Heart left ventricle (tissue), 16 donors: ENCODE results near the gene CLDN14. TPM values are rescaled to one million over a fixed set of nuclear protein-coding genes. Genes with fewer than 3 reads are reported as not detected.
A peak's percentile ranks its signal among the peaks of the same experiment; 100 is the strongest.

ENCODE experiments used
- ATAC-seq, 4 donors: fragments of 200-7000 bp; cut with Tn5 transposase; one replicate each; pipeline ENCODE4 v1.9.1; 2020 to 2022; ENCODE audit warnings: moderate library complexity in 4 of 4, mild to moderate bottlenecking in 3 of 4, moderate number of reproducible peaks in 1 of 4
- DNase-seq, 5 donors: peaks; one replicate each; pipeline ENCODE4 v3.0.0-alpha.2; 2020
- H3K27ac ChIP-seq, 12 donors: fragments of 200-600 bp; sonication (generic) in 4 of 12; one replicate each; pipeline versions ENCODE4 v1.5.0 to v1.8.0; 2016 to 2022; ENCODE audit warnings: mild to moderate bottlenecking in 2 of 12
- H3K27me3 ChIP-seq, 9 donors: fragments of 200-600 bp; sonication (generic) in 2 of 9; one replicate each; pipeline versions ENCODE4 v1.5.1 to v1.8.0; 2016 to 2022; ENCODE audit warnings: mild to moderate bottlenecking in 3 of 9
- H3K36me3 ChIP-seq, 9 donors: fragments of 200-600 bp; sonication (generic) in 2 of 9; one replicate each; pipeline versions ENCODE4 v1.5.0 to v1.8.0; 2018 to 2022; ENCODE audit warnings: mild to moderate bottlenecking in 2 of 9
- H3K4me1 ChIP-seq, 12 donors: fragments of 200-600 bp; sonication (generic) in 4 of 12; one replicate each; pipeline versions ENCODE4 v1.5.0 to v1.8.0; 2016 to 2022; ENCODE audit warnings: mild to moderate bottlenecking in 3 of 12
- H3K4me3 ChIP-seq, 12 donors: fragments of 200-600 bp; sonication (generic) in 4 of 12; one replicate each; pipeline versions ENCODE4 v1.5.0 to v1.8.0; 2017 to 2022; ENCODE audit warnings: mild to moderate bottlenecking in 9 of 12, moderate library complexity in 4 of 12
- H3K9me3 ChIP-seq, 12 donors: fragments of 200-600 bp; sonication (generic) in 4 of 12; one replicate each; pipeline versions ENCODE4 v1.5.0 to v1.8.0; 2016 to 2022; ENCODE audit warnings: mild to moderate bottlenecking in 1 of 12
- POLR2A ChIP-seq, 2 donors: fragments of 450-650 bp; IDR thresholded peaks; one replicate each; pipeline ENCODE4 v1.6.1; 2017; ENCODE audit warnings: antibody characterized with exemption in 2 of 2, mild to moderate bottlenecking in 2 of 2, moderate library complexity in 2 of 2
- WGBS, 4 donors: extraction: QIAGEN DNeasy Blood & Tissue Kit in 2 of 4; methylation state at CpG; one replicate each; pipeline versions ENCODE4 v1.1.5 to v1.1.7; 2013 to 2018; 5-methylcytosine and 5-hydroxymethylcytosine counted together
- intact Hi-C, 10 donors: fragments of 100-400 bp; cut with DNase I; formaldehyde crosslinking; loops; one replicate each; pipeline versions ENCODE4 v1.11.1 to v1.14.2; 2022
- polyA plus RNA-seq, 2 donors: library from polyadenylated mRNA; stranded (reverse); fragments of 200-250 nt; gene quantifications; one replicate each; pipeline ENCODE4 v1.2.3, GENCODE V29; 2013
- total RNA-seq, 9 donors: library from RNA; depleted of rRNA in 2 of 9; stranded (reverse); fragments of >200 nt in 2 of 9; fragmentation: NEBNext Ultra II Directional in 3 of 9; extraction: Animal tissue kit (Norgen Biotek cat#: 25700) in 3 of 9; gene quantifications; one replicate each; pipeline versions ENCODE4 v1.1.0 to v1.2.4, GENCODE V29; 2016 to 2023
- TF ChIP-seq, protein P1 (sequence below), 12 donors: fragments of 200-600 bp; sonication (generic) in 4 of 12; IDR thresholded peaks; one replicate each; pipeline versions ENCODE4 v1.5.0 to v1.8.0; 2018 to 2022; ENCODE audit warnings: antibody characterized with exemption in 12 of 12, mild to moderate bottlenecking in 5 of 12
- donor health status: ischemic (EF 13 %, LVEDD 7.1; RV severe dilation, severe dysfunction).
- donor health status: healthy with polysubstance abuse.
- donor health status: DM: no; HTN: yes; CAD: no.
- donor health status: DM: no; HTN: no; CAD: no.
- donor health status: ischemic (EF 25% LVEDD 6.9; RV normal size, moderate dysfunction).
- donor health status: ischemic (EF 25% LVEDD 5.7; RV mildly dilated, moderate dysfunction).
- donor health status: healthy.
- donor health status: DM: yes; HTN: yes; CAD: no.
- donor health status: ischemic (EF 35%, LVEDD 5.7; RV mildly dilated, moderate dysfunction).
- donor health status: nonischemic (EF 11% LVEDD 7.7; RV severe dilation, severe dysfunction).
- donor health status: DM: yes; HTN: yes; CAD: no.
- donor health status: PGD.
- donor health status: ischemic (EF 29% LVEDD 5.4; RV normal size, mild dysfunction).
- donor health status: nonischemic (EF 23%, LVEDD 6.1; RV moderate dilation, normal function).

Gene CLDN14
- total and polyA plus RNA-seq, 11 donors: not detected

GRCh38 chr21:36461277-36461917, 18.5 kb downstream of the CLDN14 start:
- H3K36me3 ChIP-seq: no peaks in the 10 kb centered on the region
- no peak overlapping the region for H3K27ac ChIP-seq
- peaks cover 0 to 16% (median 0%) of the 10 kb centered on the region in 12 donors for H3K4me1 ChIP-seq
- intact Hi-C loops: loop anchor here in 1 of 10 donors (5.0 kb wide), 1 partner anchor 51 kb away; no protein-coding TSS in a partner anchor
- no peaks in the 10 kb centered on the region for H3K9me3 ChIP-seq
- ATAC-seq (no peak), DNase-seq (no peak)
- TF ChIP-seq, protein P1, sequence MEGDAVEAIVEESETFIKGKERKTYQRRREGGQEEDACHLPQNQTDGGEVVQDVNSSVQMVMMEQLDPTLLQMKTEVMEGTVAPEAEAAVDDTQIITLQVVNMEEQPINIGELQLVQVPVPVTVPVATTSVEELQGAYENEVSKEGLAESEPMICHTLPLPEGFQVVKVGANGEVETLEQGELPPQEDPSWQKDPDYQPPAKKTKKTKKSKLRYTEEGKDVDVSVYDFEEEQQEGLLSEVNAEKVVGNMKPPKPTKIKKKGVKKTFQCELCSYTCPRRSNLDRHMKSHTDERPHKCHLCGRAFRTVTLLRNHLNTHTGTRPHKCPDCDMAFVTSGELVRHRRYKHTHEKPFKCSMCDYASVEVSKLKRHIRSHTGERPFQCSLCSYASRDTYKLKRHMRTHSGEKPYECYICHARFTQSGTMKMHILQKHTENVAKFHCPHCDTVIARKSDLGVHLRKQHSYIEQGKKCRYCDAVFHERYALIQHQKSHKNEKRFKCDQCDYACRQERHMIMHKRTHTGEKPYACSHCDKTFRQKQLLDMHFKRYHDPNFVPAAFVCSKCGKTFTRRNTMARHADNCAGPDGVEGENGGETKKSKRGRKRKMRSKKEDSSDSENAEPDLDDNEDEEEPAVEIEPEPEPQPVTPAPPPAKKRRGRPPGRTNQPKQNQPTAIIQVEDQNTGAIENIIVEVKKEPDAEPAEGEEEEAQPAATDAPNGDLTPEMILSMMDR (IDR thresholded peaks at IDR 0.05): no peak
- TF ChIP-seq POLR2A (IDR thresholded peaks at IDR 0.05): no peak
- H3K27me3 ChIP-seq: peaks cover 0 to 9% (median 0%) of the 10 kb centered on the region in 9 donors
- no peak overlapping the region for H3K4me3 ChIP-seq
- 90 to 93% (median 92%) methylated on average over 34 of the region's 34 CpGs for WGBS, 4 donors

DNA sequence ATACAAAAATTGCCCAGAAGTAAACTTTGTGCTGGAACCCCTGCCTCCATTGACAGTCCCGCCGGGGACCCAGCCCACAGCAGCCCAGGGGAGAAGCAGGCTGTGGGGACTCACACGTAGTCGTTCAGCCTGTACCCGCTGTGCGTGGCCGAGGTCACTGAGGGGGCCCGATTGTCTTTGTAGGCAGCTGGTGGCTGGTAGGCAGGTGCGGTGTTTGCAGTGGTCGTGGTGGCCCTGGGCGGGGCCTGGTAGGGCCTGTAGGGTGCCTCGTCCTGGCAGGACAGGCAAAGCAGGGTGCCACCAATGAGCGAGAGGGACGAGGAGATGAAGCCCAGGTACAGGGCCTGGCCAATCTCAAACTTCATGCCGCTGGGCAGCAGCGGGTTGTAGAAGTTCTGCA, 19.1 kb downstream of the CLDN14 start:
- 87 to 91% (median 89%) methylated on average over 16 of the region's 16 CpGs for WGBS, 4 donors
- no peak for ATAC-seq
- TF ChIP-seq POLR2A (IDR thresholded peaks at IDR 0.05): no peak
- TF ChIP-seq, protein P1 (IDR thresholded peaks at IDR 0.05): no peak
- Histone ChIP-seq H3K4me3 (no peak overlapping the region), H3K27ac (no peak overlapping the region), H3K4me1 (peaks cover 0 to 16% (median 0%) of the 10 kb centered on the region in 12 donors), H3K27me3 (peaks cover 0 to 9% (median 0%) of the 10 kb centered on the region in 9 donors), H3K36me3 (no peaks in the 10 kb centered on the region), H3K9me3 (no peaks in the 10 kb centered on the region)
- intact Hi-C loops: loop anchor here in 1 of 10 donors (5.0 kb wide), 1 partner anchor 51 kb away; no protein-coding TSS in a partner anchor
- DNase-seq: no peak

DNA sequence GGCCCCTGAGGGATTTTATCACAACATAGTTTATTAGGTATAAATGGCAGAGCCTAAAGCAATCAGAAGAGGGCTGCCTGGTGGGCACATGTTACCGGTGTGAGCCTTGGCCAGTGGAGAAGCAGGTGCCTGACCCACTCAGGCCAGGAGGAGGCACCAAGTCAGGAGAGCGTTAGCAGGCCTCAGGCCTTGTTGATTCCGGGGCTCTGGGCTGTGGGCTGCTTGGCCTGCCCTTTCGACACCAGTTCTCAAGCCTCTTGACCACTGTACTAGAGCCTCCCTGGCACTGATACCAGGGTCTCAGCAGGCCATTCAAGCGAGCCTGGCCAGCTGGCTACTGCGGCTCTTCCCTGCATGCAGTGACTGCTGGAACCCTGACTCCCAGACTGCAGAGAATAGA, 20.8 kb downstream of the CLDN14 start:
- ATAC-seq: no peak
- no peaks in the 10 kb centered on the region for H3K9me3 ChIP-seq
- peaks cover 0 to 9% (median 0%) of the 10 kb centered on the region in 9 donors for H3K27me3 ChIP-seq
- intact Hi-C loops: no loop called here
- H3K36me3 ChIP-seq: no peaks in the 10 kb centered on the region
- peaks cover 0 to 9% (median 0%) of the 10 kb centered on the region in 12 donors for H3K4me1 ChIP-seq
- TF ChIP-seq, protein P1 (IDR thresholded peaks at IDR 0.05): no peak
- TF ChIP-seq POLR2A (IDR thresholded peaks at IDR 0.05): no peak
- WGBS, 4 donors: 85 to 97% (median 96%) methylated on average over 5 to 6 of the region's 6 CpGs
- H3K27ac ChIP-seq: no peak overlapping the region
- no peak for DNase-seq
- no peak overlapping the region for H3K4me3 ChIP-seq

DNA sequence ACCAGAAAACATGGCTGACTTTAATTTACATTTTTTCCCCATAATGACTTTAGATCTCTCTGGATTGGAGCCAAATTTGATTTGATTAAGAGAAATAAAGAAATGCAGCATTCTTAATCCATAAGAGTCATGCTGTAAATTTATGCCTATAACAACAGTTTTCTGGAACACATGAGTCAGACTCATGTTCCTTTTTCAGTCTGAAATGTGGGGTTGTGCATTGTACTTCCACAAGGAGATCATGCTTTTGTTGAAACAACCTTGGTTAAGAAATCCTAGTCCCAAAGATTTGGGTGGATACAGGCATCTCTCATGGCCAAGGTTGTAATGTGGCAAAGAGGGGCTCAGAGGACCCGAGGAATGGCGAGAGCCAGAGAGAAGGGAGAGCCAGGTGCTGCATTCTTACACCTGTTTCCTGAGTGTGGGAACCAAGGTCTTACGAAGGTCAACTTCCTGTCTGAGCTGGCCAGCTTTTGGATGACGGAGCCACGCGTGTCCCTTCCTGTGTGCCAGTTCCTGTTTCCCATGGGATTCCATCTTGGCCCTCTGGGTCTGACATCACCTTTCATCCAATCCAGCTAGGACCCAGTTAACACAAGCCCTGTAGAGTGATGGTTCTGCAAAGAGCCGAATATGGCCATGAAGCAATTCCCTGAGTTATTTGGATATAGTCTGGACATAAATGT, 23.1 kb downstream of the CLDN14 start:
- Histone ChIP-seq H3K27ac (no peak overlapping the region), H3K4me3 (no peak overlapping the region), H3K36me3 (no peaks in the 10 kb centered on the region), H3K4me1 (peaks cover 0 to 13% (median 0%) of the 10 kb centered on the region in 12 donors), H3K27me3 (peaks cover 0 to 9% (median 0%) of the 10 kb centered on the region in 9 donors), H3K9me3 (no peaks in the 10 kb centered on the region)
- no peak for TF ChIP-seq POLR2A (IDR thresholded peaks at IDR 0.05)
- TF ChIP-seq, protein P1 (IDR thresholded peaks at IDR 0.05): no peak
- ATAC-seq (peak in 1 of 4 donors; percentile 18), DNase-seq (no peak)
- 59 to 74% (median 67%) methylated on average over 7 of the region's 7 CpGs for WGBS, 4 donors
- intact Hi-C loops: no loop called here
